SKM-1 (cell line): ENCODE data around the gene NUDT3.
"Not testable (repeated sequence)": the region's sequence is repeated elsewhere in the genome, so short reads cannot be mapped to it uniquely, and the experiment has no call there.

Source experiments
- DNase-seq: peaks from one replicate; lab custom pipeline; 2025; ENCODE audit not compliant: unreplicated experiment; lab: John Stamatoyannopoulos, UW

NUDT3 gene

GRCh38 chr6:34295721-34296120, 96.7 kb downstream of the NUDT3 start:
- DNase-seq, result no peak

- no peak for DNase-seq
Measured at GRCh38 chr6:34292954-34293353, 99.5 kb downstream of the NUDT3 start.

DNA sequence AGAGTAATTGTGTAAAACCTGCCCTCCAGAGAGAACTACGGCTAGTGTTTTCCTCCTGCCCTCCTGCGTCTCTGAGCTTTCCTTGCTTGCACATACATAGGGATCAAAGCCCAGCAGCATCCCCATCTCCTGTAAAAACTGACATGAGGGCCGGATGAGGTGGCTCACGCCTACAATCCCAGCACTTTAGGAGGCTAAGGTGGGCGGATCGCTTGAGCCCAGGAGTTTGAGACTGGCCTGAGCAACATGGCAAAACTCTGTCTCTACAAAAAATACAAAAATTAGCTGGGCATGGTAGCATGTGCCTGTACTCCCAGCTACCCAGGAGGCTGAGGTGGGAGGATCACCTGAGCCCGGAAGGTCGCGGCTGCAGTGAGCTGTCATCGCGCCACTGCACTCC, 103.3 kb downstream of the NUDT3 start:
- DNase-seq, result no peak

DNA sequence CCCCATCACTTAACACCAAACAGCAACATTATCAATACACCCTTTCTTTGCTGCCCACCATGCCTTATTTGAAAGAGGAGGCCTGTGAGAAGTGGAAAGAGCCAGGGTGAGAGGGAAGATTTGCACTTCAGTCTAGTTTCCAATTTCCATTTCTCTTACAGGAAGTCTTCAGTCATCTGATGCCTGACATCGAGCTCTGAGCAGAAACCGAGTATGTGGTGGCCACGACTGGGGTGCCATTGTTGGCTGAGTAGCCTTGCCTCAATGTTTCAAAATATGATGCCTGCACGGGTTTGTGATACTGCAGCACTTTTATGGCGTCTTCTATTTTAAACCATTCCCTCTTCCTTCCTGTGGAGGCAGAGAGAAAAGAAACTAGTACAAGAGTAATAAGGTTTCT, 103.9 kb downstream of the NUDT3 start:
- DNase-seq, result no peak

DNA sequence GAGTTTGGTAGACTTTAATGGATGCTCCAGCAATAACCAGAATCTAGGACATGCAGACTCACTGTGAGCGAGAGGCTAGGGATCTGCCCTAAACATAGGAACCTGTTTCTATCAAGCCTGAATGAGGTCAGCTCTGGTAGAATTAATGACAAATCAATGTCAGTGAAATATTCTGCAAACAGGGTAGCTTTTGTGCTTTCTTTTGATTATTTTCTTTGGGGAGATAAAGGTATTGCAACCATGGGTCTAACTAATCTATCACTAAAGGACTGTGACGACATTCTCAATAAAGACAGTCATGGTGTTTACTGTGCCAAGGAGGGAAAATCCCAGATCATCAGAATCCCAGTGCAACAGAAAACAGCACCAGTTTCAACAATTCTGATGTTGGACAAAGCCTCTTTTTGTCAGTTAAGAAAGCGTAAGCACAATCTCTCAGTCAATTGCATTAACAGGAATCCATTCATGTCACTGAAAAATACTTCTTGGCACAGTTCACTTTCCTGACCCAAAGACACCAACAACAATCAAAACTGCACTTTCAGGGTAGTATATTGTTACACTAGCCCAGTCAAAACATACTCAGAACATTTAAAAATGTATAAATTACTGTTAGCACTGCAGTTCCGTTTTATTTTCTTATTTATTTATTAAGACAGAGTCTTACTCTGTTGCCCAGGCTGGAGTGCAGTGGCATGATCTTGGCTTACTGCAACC, 106.9 kb downstream of the NUDT3 start:
- DNase-seq, result no peak

GRCh38 chr6:34284563-34285447, 107.7 kb downstream of the NUDT3 start:
- peak; percentile 97 for DNase-seq

DNA sequence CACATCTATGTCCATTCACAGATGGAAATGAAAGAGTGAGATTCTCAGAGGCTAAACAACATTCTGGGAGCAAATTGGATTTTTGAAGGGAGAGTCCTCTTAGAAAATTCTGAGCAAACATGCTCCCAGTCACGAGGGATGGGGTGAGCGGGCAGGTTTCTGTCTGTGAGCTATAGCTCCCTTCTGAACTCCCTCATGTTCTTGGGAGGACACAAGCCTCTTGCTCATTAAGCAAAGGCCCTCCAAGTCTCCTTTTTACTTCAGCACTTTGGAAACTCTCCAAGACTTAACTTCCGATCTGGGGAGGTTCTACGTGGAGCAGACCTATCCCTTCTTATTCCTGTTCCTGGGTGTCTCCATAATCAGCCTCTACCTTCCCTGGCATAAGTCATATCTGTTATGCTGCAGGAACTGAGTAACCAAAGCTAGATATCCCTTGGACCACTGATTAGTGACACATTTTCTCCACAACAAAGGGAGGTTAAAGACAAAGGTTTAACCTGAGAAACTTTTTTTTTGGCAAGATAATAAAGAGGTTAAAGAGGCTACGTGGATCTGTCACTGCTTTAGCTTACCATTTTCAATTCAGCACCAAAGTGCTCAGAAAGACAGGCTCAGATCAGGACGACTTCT, 110.7 kb downstream of the NUDT3 start:
- DNase-seq, result no peak

DNA sequence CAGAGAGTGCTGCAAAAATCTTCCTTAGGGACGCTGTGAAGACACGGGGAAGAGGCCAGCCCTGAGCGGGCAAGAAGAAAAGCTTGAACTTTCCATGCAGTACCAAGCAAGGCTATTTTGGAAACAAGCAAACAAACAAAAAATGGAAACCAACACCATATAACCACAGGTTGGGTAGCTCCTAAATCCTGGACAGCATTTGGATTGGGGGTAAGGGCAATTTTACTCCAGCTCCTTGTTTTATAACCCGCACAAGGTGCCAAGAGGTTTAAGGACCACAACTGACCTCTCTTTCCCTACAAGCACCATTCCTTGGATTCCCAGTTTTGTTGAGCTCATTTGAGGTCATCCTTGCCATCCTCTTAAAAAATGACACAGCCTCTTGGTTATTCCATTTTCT, 112.3 kb downstream of the NUDT3 start:
- no peak for DNase-seq

- no peak for DNase-seq
Measured at GRCh38 chr6:34278833-34279232, 113.6 kb downstream of the NUDT3 start.

GRCh38 chr6:34277763-34278112, 114.7 kb downstream of the NUDT3 start:
- DNase-seq, result no peak

DNA sequence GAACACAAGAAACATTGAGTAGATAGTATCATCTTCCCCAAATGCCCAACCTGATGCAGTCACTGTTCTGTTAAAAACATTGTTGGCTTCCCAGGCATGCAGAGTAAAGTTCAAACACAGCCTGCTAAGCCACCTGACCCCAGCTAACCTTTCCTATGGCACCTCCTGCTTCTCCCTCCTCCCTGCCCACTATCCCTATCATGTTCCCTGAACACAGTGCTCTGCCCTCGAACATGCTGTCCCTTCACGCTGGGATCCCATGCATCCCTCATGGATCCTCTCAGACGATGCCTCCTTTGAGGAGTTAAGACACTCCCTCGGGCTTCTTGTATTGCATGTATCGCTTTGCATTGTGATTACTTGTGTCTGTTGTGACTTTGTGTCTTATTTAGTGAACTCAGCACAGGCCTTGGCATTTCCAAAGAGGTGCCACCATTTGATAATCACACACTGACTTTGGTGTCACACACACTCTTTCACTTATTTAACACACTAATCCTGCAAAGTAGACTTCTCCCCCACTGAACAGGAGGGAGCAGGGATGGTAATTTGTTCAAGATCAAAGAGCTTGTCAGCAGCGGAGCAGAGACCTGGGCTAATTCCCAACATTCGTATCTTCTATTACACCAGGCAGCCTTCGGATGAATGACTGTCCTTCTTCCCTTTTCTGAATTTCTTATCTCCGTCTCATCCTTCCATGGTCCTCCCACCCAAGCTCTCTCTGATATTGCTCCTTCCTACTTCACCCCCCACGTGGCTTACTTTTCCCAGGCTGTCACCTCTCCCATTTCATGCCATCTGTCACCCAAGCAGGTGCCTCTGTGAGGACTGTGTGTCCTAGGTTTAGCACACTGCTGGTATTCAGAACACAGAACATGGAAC, 115.3 kb downstream of the NUDT3 start:
- no peak for DNase-seq

GRCh38 chr6:34276191-34276590, 116.3 kb downstream of the NUDT3 start:
- DNase-seq, result no peak

- no peak for DNase-seq
Measured at GRCh38 chr6:34275128-34275804, 117.2 kb downstream of the NUDT3 start.

- DNase-seq, result no peak
Measured at GRCh38 chr6:34274129-34274528, 118.3 kb downstream of the NUDT3 start.

GRCh38 chr6:34273242-34273805, 119.1 kb downstream of the NUDT3 start:
- DNase-seq, result peak; percentile 87

- no peak for DNase-seq
Measured at GRCh38 chr6:34272013-34272926, 120.2 kb downstream of the NUDT3 start.

GRCh38 chr6:34269658-34270341, 122.7 kb downstream of the NUDT3 start:
- not testable (repeated sequence) for DNase-seq

- not testable (repeated sequence) for DNase-seq
Measured at GRCh38 chr6:34269132-34269531, 123.3 kb downstream of the NUDT3 start.
